Hematopoietic multipotent progenitor cell treated with erythropoietin and hydrocortisone succinate and interleukin-3 and kit ligand, for 6 days (in vitro differentiated cells): ENCODE data around the gene MT1M.
"Not testable (repeated sequence)": the region's sequence is repeated elsewhere in the genome, so short reads cannot be mapped to it uniquely, and the experiment has no call there.

Source experiments
- DNase-seq: peaks from one replicate; pipeline ENCODE4 v3.0.0-alpha.2; 2015

The MT1M gene

DNA sequence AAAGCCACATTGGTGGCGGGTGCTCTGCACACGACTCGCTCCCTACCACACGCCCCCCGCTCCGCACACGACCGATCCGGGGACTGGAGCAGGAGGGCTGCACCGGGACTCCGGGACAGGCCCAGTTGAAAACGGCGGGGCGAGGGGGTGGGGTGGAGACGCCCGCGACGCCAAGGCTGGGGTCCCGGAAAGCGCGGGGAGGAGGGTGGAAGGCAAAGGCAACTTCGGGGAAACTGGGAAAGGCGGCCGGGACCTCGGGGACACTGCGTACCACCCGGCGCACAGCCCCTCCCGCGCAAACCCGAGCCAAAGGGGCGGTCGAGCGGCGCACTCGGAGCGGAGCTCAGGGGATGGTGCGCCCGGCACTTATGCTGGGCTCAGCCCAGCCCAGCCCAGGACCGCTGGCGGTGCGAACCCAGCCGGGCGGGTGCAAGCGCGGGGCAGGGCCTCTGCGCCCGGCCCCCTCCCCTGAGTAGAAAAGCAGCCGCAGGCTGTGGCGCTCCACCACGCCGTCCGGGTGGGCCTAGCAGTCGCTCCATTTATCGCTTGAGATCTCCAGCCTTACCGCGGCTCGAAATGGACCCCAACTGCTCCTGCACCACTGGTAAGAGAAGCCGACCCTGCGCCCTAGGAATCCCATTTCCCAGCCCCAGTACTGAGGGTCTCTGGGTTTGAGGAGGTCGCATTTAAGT, at the start of gene MT1M:
MT1M (plus strand) TSS at position 504 of the 692 bp plus-strand sequence; CDS start at position 577, 73 bp downstream.
- peak; percentile 41 for DNase-seq

DNA sequence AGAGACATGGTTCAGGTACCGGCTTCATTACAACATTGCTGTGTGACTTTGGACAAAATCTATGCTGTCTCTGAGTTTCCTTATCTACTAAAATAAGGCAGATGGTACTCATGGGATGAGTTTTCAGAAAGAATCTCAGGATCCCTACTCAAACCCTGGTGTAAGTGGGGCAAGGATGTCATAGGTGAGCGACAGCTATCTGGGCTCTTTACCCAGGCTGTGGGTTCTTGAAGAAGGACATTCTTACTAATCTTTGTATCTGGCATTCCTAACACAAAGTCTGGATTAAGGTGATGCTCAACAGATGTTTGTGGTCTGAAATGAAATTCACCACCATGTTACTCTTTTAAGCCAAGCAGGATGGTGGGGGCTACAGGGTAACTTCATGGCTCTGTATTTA, 49.5 kb upstream of the MT1M start:
- DNase-seq, result not testable (repeated sequence)

DNA sequence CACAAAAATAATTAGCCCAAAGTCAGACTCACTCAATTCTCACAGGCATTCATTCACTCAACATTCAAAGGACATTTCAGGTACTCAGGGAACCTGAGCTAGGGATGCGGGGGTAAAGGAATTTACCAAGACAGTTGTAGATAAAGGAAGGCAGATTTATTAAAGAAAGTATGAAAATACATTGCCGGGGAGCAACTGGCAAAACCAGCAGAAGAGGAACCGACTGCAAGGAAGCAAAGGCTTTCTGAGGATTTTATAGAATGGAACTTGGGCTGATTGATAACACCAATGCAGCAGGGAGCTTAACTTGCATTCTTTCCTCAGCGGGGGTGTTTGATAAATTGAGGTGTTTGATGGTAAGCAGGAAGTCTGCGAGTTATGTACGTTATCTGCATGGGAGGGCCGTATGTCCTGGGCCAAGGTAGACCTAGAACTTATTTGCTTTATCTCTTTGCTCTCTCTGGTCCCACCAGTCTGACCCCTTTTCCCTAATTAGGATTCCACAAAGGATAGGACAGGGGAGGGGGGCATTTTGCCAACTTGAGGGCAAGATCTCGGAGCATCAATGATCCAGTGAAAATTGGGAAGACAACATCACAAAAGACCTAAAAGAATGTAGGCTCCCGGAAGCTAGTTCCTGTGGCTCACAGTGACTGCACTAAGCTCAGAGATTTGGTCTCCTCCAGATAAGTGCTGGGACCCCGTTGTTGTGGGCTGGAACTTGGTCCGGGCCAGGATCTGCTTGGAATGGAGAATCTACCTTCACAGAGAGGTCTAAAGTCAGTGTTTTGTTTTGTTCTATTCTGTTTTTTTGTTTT, 48.9 kb upstream of the MT1M start:
- no peak for DNase-seq

DNA sequence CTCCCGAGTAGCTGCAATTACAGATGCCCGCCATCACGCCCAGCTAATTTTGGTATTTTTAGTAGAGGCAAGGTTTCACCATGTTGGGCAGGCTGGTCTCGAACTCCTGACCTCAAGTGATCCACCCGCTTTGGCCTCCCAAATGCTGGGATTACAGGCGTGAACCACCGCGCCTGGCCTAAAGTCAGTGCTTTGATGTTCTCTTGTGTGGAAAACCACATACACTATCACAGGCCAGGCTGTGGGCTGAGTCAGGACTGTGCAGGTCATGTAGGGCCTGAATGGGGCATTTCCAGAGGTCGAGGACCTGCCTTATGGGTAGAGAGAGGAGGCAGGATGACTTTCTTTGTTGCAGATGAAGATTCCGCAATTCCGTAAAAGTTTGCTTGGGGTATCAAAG, 48.2 kb upstream of the MT1M start:
- DNase-seq, result no peak

DNA sequence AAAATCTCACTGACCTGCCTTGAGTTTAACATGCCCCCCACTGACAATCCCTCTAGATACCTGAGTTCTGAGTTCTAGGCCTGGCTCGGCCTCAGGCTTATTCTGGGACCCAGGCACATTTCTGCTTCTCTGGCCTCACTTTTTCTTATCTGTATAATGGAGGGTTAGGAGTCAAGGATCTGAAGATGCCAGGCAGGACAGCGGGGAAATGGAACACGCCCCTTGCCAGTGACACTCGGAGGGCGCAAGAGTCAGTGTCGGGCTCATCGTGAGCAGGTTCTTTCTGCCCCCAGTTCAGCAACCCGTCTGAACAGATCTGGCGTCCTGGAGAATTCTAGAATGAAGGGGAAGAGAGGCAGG, 43.7 kb upstream of the MT1M start:
- DNase-seq, result no peak

DNA sequence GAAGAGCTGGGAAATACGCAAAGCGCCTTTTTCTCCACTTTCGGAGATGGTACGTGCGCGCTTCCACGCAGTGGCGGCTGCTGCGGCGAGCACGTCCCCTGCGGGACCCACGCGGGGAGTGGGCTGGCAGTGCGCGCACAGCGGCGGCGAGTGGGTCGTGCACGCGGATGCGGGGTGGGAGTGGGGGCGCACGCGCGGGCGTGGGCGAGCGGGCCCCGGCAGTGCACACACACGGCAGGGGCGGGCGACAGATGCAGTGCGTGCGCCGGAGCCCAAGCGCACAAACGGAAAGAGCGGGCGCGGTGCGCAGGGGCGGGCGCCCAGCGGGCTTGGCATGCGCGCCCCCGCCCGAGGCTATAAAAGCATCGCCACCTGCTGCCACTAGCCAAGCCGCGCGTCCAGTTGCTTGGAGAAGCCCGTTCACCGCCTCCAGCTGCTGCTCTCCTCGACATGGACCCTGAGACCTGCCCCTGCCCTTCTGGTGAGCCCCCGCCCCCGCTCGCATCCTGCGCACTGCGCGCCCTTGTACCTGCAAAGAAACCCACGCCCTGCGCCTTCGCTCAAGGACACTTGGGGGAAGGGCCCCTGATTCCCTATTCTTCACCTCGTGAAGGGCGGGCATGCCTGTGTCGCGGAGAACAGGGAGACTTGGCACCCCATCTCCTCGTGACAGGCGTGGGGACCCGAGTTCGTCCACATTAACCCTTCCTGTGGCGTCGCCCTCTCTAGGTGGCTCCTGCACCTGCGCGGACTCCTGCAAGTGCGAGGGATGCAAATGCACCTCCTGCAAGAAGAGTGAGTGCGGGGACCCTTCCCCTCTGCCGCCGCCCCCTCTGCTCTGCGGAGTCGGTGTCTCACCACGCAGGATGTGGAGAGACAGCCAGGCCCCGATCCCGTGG, 43.1 kb upstream of the MT1M start, which contains the start of gene MT3:
MT3 (plus strand) TSS at position 388 of the 899 bp plus-strand sequence; CDS start at position 451, 63 bp downstream.
- DNase-seq, result peak; percentile 14

DNA sequence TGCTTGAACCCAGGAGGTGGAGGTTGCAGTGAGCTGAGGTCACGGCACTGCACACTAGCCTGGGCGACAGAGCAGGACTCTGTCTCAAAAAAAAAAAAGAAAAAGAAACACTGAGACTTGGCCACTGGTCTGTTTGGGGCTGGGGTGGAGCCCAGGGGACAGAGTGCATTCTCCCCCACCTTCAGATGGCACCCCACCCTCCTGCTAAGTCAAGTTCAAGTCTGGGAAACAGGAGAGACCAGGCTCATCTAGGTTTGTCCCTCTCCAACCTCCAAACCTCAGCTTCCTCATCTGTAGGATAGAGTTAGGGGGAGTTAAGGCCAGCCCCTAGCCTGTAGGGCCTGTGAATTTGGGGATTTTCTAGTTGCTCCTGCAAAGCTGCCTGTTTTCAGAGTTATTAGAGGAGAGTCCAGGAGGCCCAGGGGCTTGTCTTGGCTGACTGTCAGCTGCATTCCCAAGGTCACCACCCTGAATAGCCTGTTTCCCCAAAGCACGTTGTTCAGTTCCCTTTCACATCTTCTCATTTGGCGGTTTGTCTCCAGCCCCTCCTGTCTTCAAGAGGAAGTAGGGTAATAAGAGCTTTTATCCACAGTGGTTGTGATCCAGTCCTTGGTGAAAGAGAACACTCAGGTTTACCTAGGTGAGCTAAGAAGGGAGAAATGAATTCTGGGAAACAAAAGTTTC, 40.9 kb upstream of the MT1M start:
- peak; percentile 32 for DNase-seq

DNA sequence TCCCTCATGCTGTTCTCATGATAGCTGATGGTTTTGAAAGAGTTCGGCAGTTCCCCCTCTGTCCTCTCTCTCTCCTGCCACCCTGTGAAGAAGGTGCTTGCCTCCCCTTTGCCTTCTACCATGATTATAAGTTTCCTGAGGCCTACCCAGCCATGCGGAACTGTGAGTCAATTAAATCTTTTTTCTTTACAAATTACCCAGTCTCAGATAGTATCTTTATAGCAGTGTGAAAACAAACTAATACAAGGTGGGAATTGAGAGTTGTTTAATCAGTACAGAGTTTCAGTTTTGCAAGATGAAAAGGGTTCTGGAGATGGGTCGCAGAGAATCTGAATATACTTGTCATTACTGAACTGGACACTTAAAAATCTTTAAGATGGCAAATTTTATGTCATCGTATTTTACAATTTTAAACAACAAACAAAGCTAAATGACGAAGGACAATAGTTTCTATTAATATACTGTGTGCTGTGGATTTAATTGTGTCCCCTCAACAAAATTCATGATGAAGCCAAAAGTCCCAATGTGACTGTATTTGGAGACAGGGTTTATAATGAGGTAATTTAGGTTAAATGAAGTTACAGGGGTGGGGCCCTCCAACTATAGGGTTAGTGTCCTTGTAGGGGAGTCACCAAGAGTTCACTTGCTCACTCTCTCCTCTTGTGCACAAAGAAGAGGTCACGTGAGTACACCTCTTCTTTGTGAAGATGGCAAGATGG, 38.7 kb upstream of the MT1M start:
- DNase-seq, result no peak

DNA sequence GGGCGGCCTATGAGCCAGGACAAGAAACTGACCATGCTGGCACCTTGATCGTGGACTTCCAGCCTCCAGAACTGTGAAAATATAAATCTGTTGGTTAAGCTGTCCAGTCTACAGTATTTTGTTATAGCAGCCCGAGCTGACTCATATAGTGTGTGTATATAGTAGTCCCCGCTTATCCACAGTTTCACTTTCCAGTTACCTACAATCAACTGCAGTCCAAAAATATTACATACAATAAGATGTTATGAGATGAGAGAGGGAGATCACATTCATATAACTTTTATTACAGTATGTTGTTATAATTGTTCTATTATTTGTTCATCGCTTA, 38.2 kb upstream of the MT1M start:
- no peak for DNase-seq

DNA sequence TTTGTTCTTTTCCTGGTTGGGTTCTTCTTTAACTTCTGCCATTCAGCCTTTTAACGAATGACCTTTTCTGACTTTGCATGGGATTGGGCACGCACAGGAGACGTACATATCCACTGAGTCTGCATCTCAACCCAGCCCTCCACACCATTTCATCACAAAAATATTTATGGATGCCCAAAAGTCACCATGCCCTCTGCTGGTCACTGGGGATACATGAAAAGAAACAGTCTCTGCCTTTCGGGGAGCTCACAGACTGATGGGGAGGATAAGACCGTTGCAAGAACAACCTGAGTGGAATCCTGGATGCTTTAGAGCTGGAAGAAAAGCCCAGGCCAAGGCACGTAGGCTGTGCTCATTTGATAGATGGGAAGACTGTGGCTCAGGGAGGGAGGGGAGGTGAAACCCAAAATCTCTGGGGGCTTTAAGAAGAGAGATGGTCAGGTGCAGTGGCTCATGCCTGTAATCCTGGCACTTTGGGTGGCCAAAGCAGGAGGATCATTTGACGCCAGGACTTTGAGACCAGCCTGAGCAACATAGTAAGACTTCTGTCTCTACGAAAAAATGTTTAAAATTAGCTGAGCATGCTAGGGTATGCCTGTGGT, 32.0 kb upstream of the MT1M start:
- DNase-seq, result peak; percentile 77

DNA sequence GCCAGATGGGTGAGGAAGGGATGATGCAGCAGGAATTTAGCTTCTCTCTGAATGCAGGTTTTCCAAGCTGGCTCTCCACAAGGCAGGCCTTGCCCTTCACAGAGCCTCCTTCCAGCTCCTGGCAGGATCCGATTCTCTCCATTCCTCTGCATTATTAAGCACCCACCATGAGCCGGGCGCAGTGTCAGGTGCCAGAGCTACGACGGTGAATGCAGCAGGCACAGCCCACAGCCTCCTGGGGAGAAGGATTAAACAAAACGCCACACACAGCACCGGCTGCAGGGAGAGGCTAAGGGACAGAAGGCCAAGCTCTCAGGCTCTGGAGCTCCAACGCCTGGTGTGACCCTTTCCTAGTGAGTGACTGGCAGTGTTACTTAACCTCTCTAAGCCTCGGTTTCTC, 31.1 kb upstream of the MT1M start:
- DNase-seq, result no peak

DNA sequence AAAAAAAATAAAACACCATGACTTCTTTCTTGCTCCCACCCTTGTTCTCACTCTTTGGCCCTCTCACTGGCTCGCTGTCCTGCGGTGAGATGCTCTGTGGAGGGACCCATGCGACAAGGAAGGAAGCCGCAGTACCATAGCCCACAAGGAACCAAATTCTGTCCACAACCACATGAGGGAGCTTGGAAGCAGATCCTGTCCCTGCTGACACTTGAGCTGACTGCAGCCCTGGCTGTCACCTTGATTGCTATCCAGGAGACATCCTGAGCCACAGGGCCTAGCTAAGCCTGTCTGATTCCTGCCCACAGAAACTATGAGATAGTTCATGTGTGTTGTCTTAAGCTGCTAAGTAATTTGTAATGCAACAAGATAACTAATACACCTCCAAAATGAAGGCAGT, 28.9 kb upstream of the MT1M start:
- peak; percentile 68 for DNase-seq

DNA sequence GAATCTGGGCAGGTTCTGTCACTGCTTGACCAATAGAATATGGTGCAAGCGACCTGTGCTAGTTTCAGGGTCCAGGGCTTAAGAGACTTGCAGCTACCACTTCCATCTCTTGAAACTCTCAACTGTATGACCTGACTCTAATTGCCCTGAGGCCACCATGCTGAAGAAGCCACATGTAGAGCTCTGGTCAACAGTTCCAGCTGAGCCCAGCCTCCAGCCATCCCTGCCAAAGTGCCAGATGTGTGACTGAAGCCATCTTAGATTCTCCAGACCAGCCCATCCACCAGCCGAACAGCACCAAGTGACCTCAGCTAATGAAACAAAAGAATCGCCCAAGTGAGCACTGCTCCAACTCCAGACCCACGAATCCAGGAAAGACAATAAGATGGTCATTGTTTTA, 27.5 kb upstream of the MT1M start:
- DNase-seq, result no peak

DNA sequence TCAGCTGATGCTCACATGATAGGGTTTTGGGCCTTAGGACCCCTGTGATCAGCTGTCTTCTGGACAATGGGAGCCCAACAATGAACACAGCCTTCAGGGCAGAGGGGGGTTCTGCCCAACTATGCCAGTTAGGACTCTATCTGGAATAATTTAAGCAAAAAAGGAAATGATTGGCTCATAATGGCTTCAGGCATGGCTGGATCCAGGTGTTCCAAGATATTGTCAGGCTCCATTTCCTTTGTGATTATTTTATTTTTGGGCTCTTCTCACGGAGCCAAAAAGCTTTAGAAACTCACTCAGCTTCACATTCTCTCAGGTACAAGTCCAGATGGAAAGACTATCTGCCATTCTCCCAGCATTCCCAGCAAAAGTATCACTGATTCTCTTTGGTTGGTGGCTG, 27.0 kb upstream of the MT1M start:
- DNase-seq, result no peak

DNA sequence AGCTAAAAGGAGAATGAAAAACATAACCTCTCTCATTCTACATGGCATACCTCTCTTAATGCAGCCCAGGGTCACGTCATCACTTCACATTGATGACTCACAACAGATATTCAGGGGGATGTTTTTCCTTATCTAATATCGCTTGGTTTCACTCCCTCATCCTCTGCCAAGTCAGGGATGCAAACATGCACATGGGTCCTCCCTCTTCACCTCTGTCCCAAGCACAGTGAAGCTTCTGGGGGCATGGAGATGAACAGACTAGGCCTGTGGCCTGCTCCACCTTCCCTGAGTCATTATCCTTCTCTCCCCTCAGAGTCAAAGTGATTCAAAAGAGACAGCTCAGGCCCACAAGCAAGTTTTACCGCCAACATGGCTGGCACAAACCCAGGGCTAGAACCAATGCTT, 26.4 kb upstream of the MT1M start:
- no peak for DNase-seq

DNA sequence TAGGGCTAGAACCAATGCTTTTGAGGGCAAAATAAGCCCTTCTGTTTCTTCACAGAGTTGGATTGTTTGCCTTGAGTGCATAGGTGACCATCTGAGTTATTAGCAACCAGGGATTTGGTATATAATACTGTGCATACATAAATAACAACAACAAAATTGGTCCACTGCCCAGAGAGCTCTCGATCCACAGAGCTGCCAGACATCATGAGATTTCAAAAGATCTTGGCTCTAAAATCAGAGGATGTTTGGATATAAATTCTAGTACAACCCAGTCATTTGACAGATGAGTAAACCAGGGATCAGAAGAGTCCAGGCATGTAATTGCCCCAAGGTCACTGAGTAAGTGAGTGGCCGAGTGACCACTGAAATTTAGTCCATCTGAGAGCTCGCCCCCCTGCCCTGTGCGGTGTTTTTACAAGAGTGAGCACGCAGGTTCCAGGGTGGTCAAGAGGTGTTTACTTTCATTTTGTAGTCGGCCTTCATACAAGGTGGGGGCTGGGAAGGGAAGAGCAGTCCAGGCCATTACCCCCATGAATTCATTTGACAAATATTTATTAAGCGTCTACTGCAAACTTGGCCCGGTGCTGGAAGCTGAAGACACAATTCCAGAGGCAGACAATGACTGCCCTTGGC, 25.9 kb upstream of the MT1M start:
- no peak for DNase-seq

DNA sequence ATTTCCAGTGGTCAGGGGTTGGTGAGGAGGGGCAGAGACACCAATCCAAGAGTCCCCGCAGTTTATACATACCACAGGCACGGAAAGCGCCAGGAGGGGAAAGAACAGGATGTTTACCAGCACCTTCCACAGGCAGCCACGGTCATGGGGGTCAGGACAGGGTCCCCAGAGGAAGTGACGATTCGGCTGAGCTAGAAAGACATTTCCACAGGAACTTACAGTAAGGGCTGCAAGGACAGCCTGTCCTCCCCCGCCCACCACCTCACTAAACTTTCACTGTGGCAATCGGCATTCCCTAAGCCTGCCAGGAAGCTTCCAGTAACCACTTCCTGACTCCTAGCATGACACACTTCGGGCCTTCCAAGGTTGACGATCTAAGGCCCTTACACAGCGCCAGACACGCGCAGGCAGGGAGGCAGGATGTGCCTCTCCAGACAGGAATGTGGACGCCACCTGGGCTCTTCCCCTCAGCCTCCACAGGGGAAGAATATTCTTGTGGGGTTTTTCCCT, 25.3 kb upstream of the MT1M start:
- DNase-seq, result peak; percentile 12

DNA sequence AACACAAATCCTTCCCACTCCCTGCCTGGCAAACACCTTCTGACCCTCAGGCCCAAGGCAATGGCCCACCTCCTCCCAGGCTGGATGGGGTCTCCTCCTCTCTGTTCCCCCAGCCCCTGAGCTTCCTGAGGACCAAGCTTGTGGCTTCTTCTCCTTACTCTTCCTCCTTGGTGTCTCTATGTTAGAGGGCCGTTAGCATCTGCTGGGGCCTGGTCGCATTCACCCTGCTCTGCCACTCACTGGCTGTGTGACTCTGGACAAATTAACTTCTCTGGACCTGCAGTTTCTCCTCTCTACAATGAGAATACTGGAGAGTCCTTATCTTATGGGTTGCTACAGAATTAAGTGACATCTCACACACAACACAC, 24.8 kb upstream of the MT1M start:
- peak; percentile 34 for DNase-seq

DNA sequence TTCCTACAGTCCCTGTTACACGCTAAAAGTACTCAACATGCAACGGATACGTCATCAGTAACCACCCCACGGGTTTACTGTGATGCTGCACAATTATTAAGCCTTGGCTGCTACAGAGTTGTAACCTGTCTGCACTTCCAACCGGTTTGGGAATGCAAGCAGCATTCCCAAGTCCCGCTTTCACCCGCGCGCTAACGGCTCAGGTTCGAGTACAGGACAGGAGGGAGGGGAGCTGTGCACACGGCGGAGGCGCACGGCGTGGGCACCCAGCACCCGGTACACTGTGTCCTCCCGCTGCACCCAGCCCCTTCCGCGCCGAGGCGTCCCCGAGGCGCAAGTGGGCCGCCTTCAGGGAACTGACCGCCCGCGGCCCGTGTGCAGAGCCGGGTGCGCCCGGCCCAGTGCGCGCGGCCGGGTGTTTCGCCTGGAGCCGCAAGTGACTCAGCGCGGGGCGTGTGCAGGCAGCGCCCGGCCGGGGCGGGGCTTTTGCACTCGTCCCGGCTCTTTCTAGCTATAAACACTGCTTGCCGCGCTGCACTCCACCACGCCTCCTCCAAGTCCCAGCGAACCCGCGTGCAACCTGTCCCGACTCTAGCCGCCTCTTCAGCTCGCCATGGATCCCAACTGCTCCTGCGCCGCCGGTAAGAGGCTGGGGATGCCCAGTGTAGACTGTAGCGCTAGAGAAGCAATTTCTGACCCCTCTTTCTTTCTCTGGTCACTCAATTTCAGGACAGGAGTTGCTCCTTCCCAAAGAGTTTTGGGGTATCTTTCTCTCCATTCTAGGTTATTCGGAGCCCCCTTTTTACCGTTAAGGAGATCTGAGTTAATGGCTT, 24.2 kb upstream of the MT1M start, which contains the start of gene MT2A:
MT2A (plus strand) TSS at position 542 of the 833 bp plus-strand sequence; CDS start at position 614, 72 bp downstream.
- DNase-seq, result peak; percentile 98

DNA sequence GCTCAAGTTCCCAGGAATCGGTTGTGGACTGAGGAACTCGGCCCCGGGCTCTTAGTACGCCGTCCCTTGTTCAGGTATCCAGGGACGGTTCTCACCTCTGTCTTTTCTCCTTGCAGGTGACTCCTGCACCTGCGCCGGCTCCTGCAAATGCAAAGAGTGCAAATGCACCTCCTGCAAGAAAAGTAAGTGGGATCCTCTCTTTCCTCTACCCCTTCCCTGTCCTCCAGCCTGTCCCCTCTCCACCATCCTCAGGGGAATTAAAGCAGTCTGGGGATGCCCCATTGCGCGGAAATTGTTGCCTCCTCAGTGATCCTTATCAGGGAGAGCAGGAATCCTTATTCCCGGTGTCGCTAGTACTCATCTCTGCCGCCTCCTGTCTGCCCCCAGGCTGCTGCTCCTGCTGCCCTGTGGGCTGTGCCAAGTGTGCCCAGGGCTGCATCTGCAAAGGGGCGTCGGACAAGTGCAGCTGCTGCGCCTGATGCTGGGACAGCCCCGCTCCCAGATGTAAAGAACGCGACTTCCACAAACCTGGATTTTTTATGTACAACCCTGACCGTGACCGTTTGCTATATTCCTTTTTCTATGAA, 23.5 kb upstream of the MT1M start:
- DNase-seq, result peak; percentile 30
